SU-DHL-6 (cell line): ENCODE measurements around the gene ACADS.

Source experiments
- H2AFZ ChIP-seq: fragments of 200-600 bp; sonication (generic); 2 replicates; pipeline ENCODE4 v1.6.1; 2014; ENCODE audit warnings: low read depth, mild to moderate bottlenecking, moderate library complexity, mixed read lengths, antibody characterized with exemption, low read length; ENCODE audit not compliant: severe bottlenecking
- H3F3A ChIP-seq: fragments of 200-600 bp; shearing (Covaris generic); 2 replicates; pipeline ENCODE4 v1.6.0; 2016; ENCODE audit warnings: antibody characterized with exemption, mild to moderate bottlenecking; ENCODE audit not compliant: insufficient read depth
- H3K27ac ChIP-seq: fragments of 200-600 bp; sonication (generic); 2 replicates; pipeline ENCODE4 v1.5.1; 2016; ENCODE audit warnings: low read depth, mild to moderate bottlenecking, low read length, moderate library complexity, mixed read lengths
- H3K27me3 ChIP-seq: fragments of 200-600 bp; sonication (generic), shearing (Covaris generic); 2 replicates; pipeline ENCODE4 v1.6.0; 2014; ENCODE audit warnings: mild to moderate bottlenecking, low read length
- H3K36me3 ChIP-seq: fragments of 200-600 bp; sonication (generic); 2 replicates; pipeline ENCODE4 v1.6.1; 2014; ENCODE audit warnings: mild to moderate bottlenecking, low read length, mixed read lengths
- H3K4me2 ChIP-seq: fragments of 300-600, 200-600 bp; shearing (Covaris generic), sonication (generic); 2 replicates; pipeline ENCODE4 v1.6.0; 2014; ENCODE audit warnings: low read length, low read depth, mild to moderate bottlenecking; ENCODE audit not compliant: poor library complexity, severe bottlenecking
- H3K4me3 ChIP-seq: fragments of 200-600 bp; sonication (generic); 2 replicates; pipeline ENCODE4 v1.5.1; 2014; ENCODE audit warnings: antibody characterized with exemption, low read length, mild to moderate bottlenecking, mixed read lengths; ENCODE audit not compliant: insufficient read depth, poor library complexity, severe bottlenecking
- H3K79me2 ChIP-seq: fragments of 200-600 bp; sonication (generic); 2 replicates; pipeline ENCODE4 v1.6.1; 2014; ENCODE audit warnings: mild to moderate bottlenecking, low read length, moderate library complexity; ENCODE audit not compliant: insufficient read depth
- H3K9ac ChIP-seq: fragments of 200-600 bp; sonication (generic); 2 replicates; pipeline ENCODE4 v1.7.0; 2014; ENCODE audit warnings: mild to moderate bottlenecking, low read length
- H3K9me2 ChIP-seq: fragments of 200-600 bp; sonication (generic); replicated peaks from 2 replicates; pipeline ENCODE4 v1.6.1; 2014; ENCODE audit warnings: low read length; ENCODE audit not compliant: insufficient read depth
- H3K9me3 ChIP-seq: fragments of 200-600 bp; sonication (generic); 2 replicates; pipeline ENCODE4 v1.6.1; 2014; ENCODE audit warnings: low read length, mixed read lengths; ENCODE audit not compliant: insufficient read depth
- H4K20me1 ChIP-seq: fragments of 200-600 bp; sonication (generic); 2 replicates; pipeline ENCODE4 v1.6.1; 2014; ENCODE audit warnings: low read depth, mild to moderate bottlenecking, antibody characterized with exemption, low read length, moderate library complexity, mixed read lengths
- CTCF ChIP-seq: fragments of 200-600 bp; sonication (generic); IDR thresholded peaks from one replicate; pipeline ENCODE4 v1.5.1; 2017; ENCODE audit warnings: antibody characterized with exemption, mild to moderate bottlenecking, low read length, moderate library complexity; ENCODE audit not compliant: insufficient read depth, poor library complexity, severe bottlenecking
- EZH2phosphoT487 ChIP-seq: fragments of 200-600 bp; sonication (generic), shearing (Covaris generic); conservative IDR thresholded peaks from 2 replicates; pipeline ENCODE4 v1.6.1; 2018; ENCODE audit warnings: mild to moderate bottlenecking, antibody characterized with exemption, low read length, moderate library complexity, mixed read lengths

The ACADS gene

GRCh38 chr12:120710031-120710804, 15.4 kb upstream of the ACADS start, which contains the start of gene UNC119B:
Gene UNC119B, plus strand, starts transcription at chr12:120710458. Its CDS starts 17 bp downstream, at chr12:120710475.
- Histone ChIP-seq H3K9ac (peak within 1 kb of the TSS; percentile 87), H3K9me2 (no peaks in the 10 kb centered on the region), H3K4me3 (peak within 1 kb of the TSS; percentile 66), H3K4me2 (peak within 1 kb of the TSS; percentile 73), H3K9me3 (no peaks in the 10 kb centered on the region), H3K27ac (peak within 1 kb of the TSS; percentile 16; the same call in 1 of the 2 replicates), H3K27me3 (no peaks in the 10 kb centered on the region), H2AFZ (peak within 1 kb of the TSS; percentile 85), H3K36me3 (no peaks in the 10 kb centered on the region), H3F3A (peaks cover 16% of the 10 kb centered on the region; the same call in 1 of the 2 replicates), H4K20me1 (no peaks in the 10 kb centered on the region), H3K79me2 (no peaks in the 10 kb centered on the region)
- TF ChIP-seq EZH2phosphoT487: no peak
- TF ChIP-seq CTCF: no peak

DNA sequence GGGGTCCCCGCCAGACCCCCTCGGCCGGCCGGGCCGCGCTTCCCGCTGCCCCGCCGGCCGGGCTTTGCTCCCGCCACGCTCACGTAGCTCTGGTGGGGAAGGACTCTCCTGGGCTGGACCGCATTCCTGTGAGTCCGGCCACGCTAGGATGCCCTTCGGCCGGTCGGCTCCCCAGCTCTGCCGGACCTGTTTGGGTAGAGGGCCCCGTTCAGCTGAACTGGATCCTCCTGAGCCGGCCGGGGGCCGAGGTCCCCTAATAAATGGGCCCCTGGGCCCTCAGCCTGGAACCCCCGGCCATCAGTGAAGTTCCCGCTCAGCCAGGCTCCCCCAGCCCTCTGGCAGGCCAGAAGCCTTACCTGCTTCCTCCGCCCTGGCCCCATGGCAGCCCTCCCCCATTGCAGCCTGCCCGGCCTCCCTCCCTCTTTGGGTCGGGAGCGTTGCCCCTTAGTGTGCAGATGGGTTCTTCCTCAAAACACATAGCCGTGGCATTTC, 14.8 kb upstream of the ACADS start:
- H3K36me3 ChIP-seq: no peaks in the 10 kb centered on the region
- peak overlapping the region; percentile 66 for H3K4me3 ChIP-seq
- peak overlapping the region; percentile 87 for H3K9ac ChIP-seq
- TF ChIP-seq EZH2phosphoT487 (no peak), CTCF (no peak)
- peaks cover 16% of the 10 kb centered on the region; the same call in 1 of the 2 replicates for H3F3A ChIP-seq
- H2AFZ ChIP-seq: peak overlapping the region; percentile 85
- H3K27me3 ChIP-seq: no peaks in the 10 kb centered on the region
- peak overlapping the region; percentile 73 for H3K4me2 ChIP-seq
- H3K9me2 ChIP-seq: no peaks in the 10 kb centered on the region
- H4K20me1 ChIP-seq: no peaks in the 10 kb centered on the region
- H3K79me2 ChIP-seq: no peaks in the 10 kb centered on the region
- no peaks in the 10 kb centered on the region for H3K9me3 ChIP-seq
- peak overlapping the region; percentile 16; the same call in 1 of the 2 replicates for H3K27ac ChIP-seq

DNA sequence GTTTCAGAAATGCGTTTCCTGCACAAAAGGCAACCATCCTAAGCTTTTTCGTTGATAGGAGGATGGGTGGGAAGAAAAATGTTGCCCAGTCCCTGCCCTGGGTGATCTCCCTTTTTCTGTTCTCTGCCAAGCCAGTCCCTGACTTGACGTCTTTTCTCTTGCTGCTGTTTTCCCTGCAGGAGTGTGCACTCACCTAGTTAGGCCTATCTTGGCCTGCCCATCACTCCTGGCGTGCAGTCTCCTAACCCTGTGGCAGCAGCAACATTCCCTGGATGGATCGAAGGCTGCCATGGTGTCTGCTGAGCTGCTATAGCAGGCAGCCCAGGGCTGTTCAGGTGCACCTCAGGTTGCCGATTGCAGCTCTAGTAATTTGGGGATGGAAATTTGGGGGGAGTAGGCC, 14.2 kb upstream of the ACADS start:
- H4K20me1 ChIP-seq: no peaks in the 10 kb centered on the region
- peak overlapping the region; percentile 66 for H3K4me3 ChIP-seq
- peak overlapping the region; percentile 87 for H3K9ac ChIP-seq
- H3K9me3 ChIP-seq: no peaks in the 10 kb centered on the region
- H3K79me2 ChIP-seq: no peaks in the 10 kb centered on the region
- H3K27ac ChIP-seq: peak overlapping the region; percentile 16; the same call in 1 of the 2 replicates
- TF ChIP-seq CTCF: no peak
- peak overlapping the region; percentile 73 for H3K4me2 ChIP-seq
- H2AFZ ChIP-seq: no peak overlapping the region
- no peaks in the 10 kb centered on the region for H3K27me3 ChIP-seq
- H3F3A ChIP-seq: peaks cover 16% of the 10 kb centered on the region; the same call in 1 of the 2 replicates
- H3K9me2 ChIP-seq: no peaks in the 10 kb centered on the region
- H3K36me3 ChIP-seq: no peaks in the 10 kb centered on the region
